H1 (cell line): Measurements from ENCODE around the gene FREM2. TPM values are rescaled to one million over a fixed set of nuclear protein-coding genes. Genes with fewer than 3 reads are reported as not detected.

ENCODE experiments used
- CTCF ChIA-PET: fragments of 300-600 bp; sonication (Branson Sonifier 250); formaldehyde crosslinking; loops from one replicate; lab custom pipeline; 2021; ENCODE audit not compliant: partially characterized antibody; lab: Charles Lee
- POLR2A ChIA-PET: fragments of 300-600 bp; sonication (Branson Sonifier 250); formaldehyde crosslinking; loops from one replicate; lab custom pipeline; 2021; ENCODE audit warnings: inconsistent platforms; ENCODE audit not compliant: partially characterized antibody; lab: Charles Lee
- DNase-seq, 2 experiments: peaks; one replicate each; pipeline versions ENCODE4 v3.0.0 to v3.0.0-alpha.2; 2010 to 2022; ENCODE audit warnings: low spot score in 2 of 2, low read depth in 1 of 2, mixed read lengths in 1 of 2
- FAIRE-seq: peaks from 2 replicates; lab custom pipeline; 2011; peaks lifted over from hg19 to GRCh38; lab: Jason Lieb, UNC
- H2AFZ ChIP-seq: 2 replicates; pipeline ENCODE4 v1.8.1; 2012; ENCODE audit warnings: low read length, inconsistent platforms
- H2AK5ac ChIP-seq: 2 replicates; pipeline ENCODE4 v1.6.1; 2013; ENCODE audit warnings: low read depth, low read length
- H2BK120ac ChIP-seq: replicated peaks from 2 replicates; pipeline ENCODE3; 2013; ENCODE audit warnings: low read depth, low read length, inconsistent platforms
- H2BK12ac ChIP-seq: 2 replicates; pipeline ENCODE4 v1.6.1; 2013; ENCODE audit warnings: low read depth, low read length
- H2BK15ac ChIP-seq: 2 replicates; pipeline ENCODE4 v1.6.1; 2013; ENCODE audit warnings: low read length
- H2BK20ac ChIP-seq: 2 replicates; pipeline ENCODE4 v1.6.1; 2013; ENCODE audit warnings: low read length
- H2BK5ac ChIP-seq: 2 replicates; pipeline ENCODE4 v1.6.1; 2013; ENCODE audit warnings: low read depth, low read length
- H3K14ac ChIP-seq: 2 replicates; pipeline ENCODE4 v1.6.1; 2013; ENCODE audit warnings: inconsistent platforms; ENCODE audit not compliant: insufficient read length
- H3K18ac ChIP-seq: 2 replicates; pipeline ENCODE4 v1.6.1; 2013; ENCODE audit warnings: low read length; ENCODE audit errors: extremely low read depth
- H3K23ac ChIP-seq: 2 replicates; pipeline ENCODE4 v1.6.1; 2013; ENCODE audit warnings: inconsistent platforms; ENCODE audit not compliant: insufficient read length
- H3K23me2 ChIP-seq: 2 replicates; pipeline ENCODE4 v1.6.1; 2013; ENCODE audit warnings: low read depth, low read length
- H3K27ac ChIP-seq: 2 replicates; pipeline ENCODE4 v1.6.1; 2011; ENCODE audit warnings: low read depth, low read length, inconsistent platforms
- H3K27me3 ChIP-seq, 4 experiments: replicated peaks in 1 of 4; 1 replicate in 1 of 4; 2 replicates in 3 of 4; pipeline versions ENCODE4 v1.6.1 to v1.8.1; 2011 to 2013; ENCODE audit warnings: low read length in 3 of 4, mild to moderate bottlenecking in 3 of 4, inconsistent platforms in 2 of 4, mixed read lengths in 2 of 4, moderate library complexity in 1 of 4; ENCODE audit not compliant: control insufficient read depth in 3 of 4, insufficient read depth in 3 of 4; ENCODE audit errors: extremely low read depth in 1 of 4
- H3K36me3 ChIP-seq, 4 experiments: 2 replicates each; pipeline versions ENCODE4 v1.6.1 to v1.8.1; 2011 to 2013; ENCODE audit warnings: mild to moderate bottlenecking in 4 of 4, low read length in 3 of 4, moderate library complexity in 2 of 4, control low read depth in 1 of 4, inconsistent platforms in 1 of 4; ENCODE audit not compliant: insufficient read depth in 4 of 4, control insufficient read depth in 2 of 4
- H3K4ac ChIP-seq: replicated peaks from 2 replicates; pipeline ENCODE3; 2013; ENCODE audit warnings: low read length, low read depth, mixed read lengths, inconsistent platforms; ENCODE audit not compliant: insufficient read length
- H3K4me1 ChIP-seq, 4 experiments: replicated peaks in 1 of 4; 1 replicate in 1 of 4; 2 replicates in 3 of 4; pipeline versions ENCODE4 v1.6.1 to v1.8.1; 2011 to 2013; ENCODE audit warnings: low read length in 3 of 4, inconsistent platforms in 2 of 4, mixed read lengths in 1 of 4; ENCODE audit not compliant: insufficient read depth in 4 of 4, control insufficient read depth in 3 of 4
- H3K4me2 ChIP-seq, 2 experiments: 2 replicates each; pipeline versions ENCODE4 v1.6.1 to v1.8.1; 2011 to 2013; ENCODE audit warnings: low read depth in 2 of 2, low read length in 2 of 2, control low read depth in 1 of 2, inconsistent platforms in 1 of 2, mild to moderate bottlenecking in 1 of 2; ENCODE audit not compliant: insufficient read depth in 1 of 2
- H3K4me3 ChIP-seq, 4 experiments: fragments of 200-600, 300-600 bp in 1 of 4; sonication (generic), shearing (Covaris generic), sonication (Bioruptor Twin) in 1 of 4; 2 replicates each; pipeline versions ENCODE4 v1.5.1 to v1.8.1; 2011 to 2016; ENCODE audit warnings: low read length in 4 of 4, low read depth in 3 of 4, control low read depth in 2 of 4, inconsistent platforms in 2 of 4, mild to moderate bottlenecking in 2 of 4, mixed read lengths in 1 of 4, moderate library complexity in 1 of 4; ENCODE audit not compliant: insufficient read depth in 2 of 4; ENCODE audit errors: extremely low read depth in 1 of 4
- H3K56ac ChIP-seq: replicated peaks from 2 replicates; pipeline ENCODE3; 2013; ENCODE audit warnings: low read depth, mild to moderate bottlenecking, mixed read lengths, low read length, inconsistent platforms; ENCODE audit not compliant: insufficient read length
- H3K79me1 ChIP-seq: 2 replicates; pipeline ENCODE4 v1.6.1; 2013; ENCODE audit warnings: low read depth, low read length, control low read depth
- H3K79me2 ChIP-seq, 2 experiments: 2 replicates each; pipeline versions ENCODE4 v1.6.1 to v1.8.1; 2012 to 2013; ENCODE audit warnings: low read length in 2 of 2, mild to moderate bottlenecking in 2 of 2, inconsistent platforms in 1 of 2; ENCODE audit not compliant: insufficient read depth in 2 of 2, control insufficient read depth in 1 of 2
- H3K9ac ChIP-seq, 4 experiments: replicated peaks in 1 of 4; 1 replicate in 1 of 4; 2 replicates in 3 of 4; pipeline versions ENCODE4 v1.6.1 to v1.8.1; 2011 to 2013; ENCODE audit warnings: low read depth in 3 of 4, low read length in 3 of 4, control low read depth in 2 of 4, mild to moderate bottlenecking in 2 of 4, moderate library complexity in 2 of 4, inconsistent platforms in 1 of 4; ENCODE audit errors: extremely low read depth in 1 of 4
- H3K9me3 ChIP-seq, 2 experiments: 2 replicates each; pipeline versions ENCODE4 v1.6.1 to v1.8.1; 2012 to 2013; ENCODE audit warnings: mild to moderate bottlenecking in 2 of 2, moderate library complexity in 2 of 2, control low read depth in 1 of 2, inconsistent platforms in 1 of 2, low read depth in 1 of 2, low read length in 1 of 2, mixed read lengths in 1 of 2; ENCODE audit not compliant: insufficient read depth in 2 of 2
- H4K20me1 ChIP-seq, 2 experiments: replicated peaks in 1 of 2; 2 replicates each; pipeline versions ENCODE3 to v1.8.1; 2011 to 2013; ENCODE audit warnings: inconsistent platforms in 2 of 2, low read length in 2 of 2, mild to moderate bottlenecking in 1 of 2; ENCODE audit not compliant: insufficient read depth in 2 of 2, control insufficient read depth in 1 of 2
- H4K5ac ChIP-seq: 2 replicates; pipeline ENCODE4 v1.6.1; 2013; ENCODE audit warnings: low read length, low read depth, mixed read lengths, inconsistent platforms; ENCODE audit not compliant: insufficient read length
- H4K8ac ChIP-seq: 2 replicates; pipeline ENCODE4 v1.8.0; 2013; ENCODE audit warnings: mild to moderate bottlenecking, moderate library complexity, low read length, inconsistent platforms; ENCODE audit not compliant: insufficient read depth; ENCODE audit errors: extremely low read depth
- H4K91ac ChIP-seq: replicated peaks from 2 replicates; pipeline ENCODE3; 2013; ENCODE audit warnings: low read length, mixed read lengths, inconsistent platforms; ENCODE audit not compliant: insufficient read length
- CREB1 ChIP-seq: IDR thresholded peaks from 2 replicates; pipeline ENCODE4 v1.6.1; 2012; ENCODE audit warnings: inconsistent platforms
- SIRT6 ChIP-seq: IDR thresholded peaks from one replicate; pipeline ENCODE4 v1.7.1; 2012; ENCODE audit warnings: low read length, inconsistent platforms
- WGBS, 2 experiments: shearing (Covaris generic) in 1 of 2; methylation state at CpG; one replicate each; pipeline versions ENCODE4 v1.1.6 to v1.1.7; 2013 to 2015; ENCODE audit warnings: low lambda C conversion rate in 2 of 2, mixed read lengths in 2 of 2, inconsistent platforms in 1 of 2, low coverage in 1 of 2, missing lambda C conversion rate in 1 of 2; ENCODE audit not compliant: insufficient replicate concordance in 2 of 2, insufficient coverage in 1 of 2, insufficient read length in 1 of 2; ENCODE audit errors: extremely low coverage in 1 of 2, missing lambda C conversion rate in 1 of 2; 5-methylcytosine and 5-hydroxymethylcytosine counted together
- polyA plus RNA-seq, 7 experiments: library from polyadenylated mRNA; depleted of rRNA in 3 of 7; stranded (reverse) in 5 of 7; unstranded in 2 of 7; fragments of >200 nt in 5 of 7; fragments of 200-250 nt in 2 of 7; gene quantifications; 1 replicate in 5 of 7; 2 replicates in 1 of 7; 4 replicates in 1 of 7; pipeline versions ENCODE4 v1.2.1 to v1.2.3, GENCODE V29; 2011 to 2013; ENCODE audit warnings: missing spikeins in 2 of 7, mixed read lengths in 2 of 7
- total RNA-seq: library from RNA; stranded (reverse); fragmentation: NEBNext Ultra II Directional; extraction: Animal tissue kit (Norgen Biotek cat#: 25700); gene quantifications from 2 replicates; pipeline ENCODE4 v1.2.1, GENCODE V29; 2021

Gene FREM2
- total and polyA plus RNA-seq, 2 of the 8 experiments (the other 6 are each of a cell fraction or from before 2014, with no cell fraction given), result 11.6 to 22.8 TPM

GRCh38 chr13:38895075-38895474 is 208.2 kb downstream of the FREM2 start:
- no peak overlapping the region for H3K27ac ChIP-seq
- no peak overlapping the region for H3K14ac ChIP-seq
- no peaks in the 10 kb centered on the region for H3K79me1 ChIP-seq
- no peak overlapping the region for H3K56ac ChIP-seq
- peaks cover 9% of the 10 kb centered on the region in 2 experiments; a peak in 1 of 4 replicates for H3K9me3 ChIP-seq
- no peak for FAIRE-seq
- no peaks in the 10 kb centered on the region for H3K4me1 ChIP-seq
- H4K20me1 ChIP-seq, result no peaks in the 10 kb centered on the region
- H2BK120ac ChIP-seq, result no peak overlapping the region
- no peaks in the 10 kb centered on the region for H3K36me3 ChIP-seq
- H2AK5ac ChIP-seq, result no peak overlapping the region
- H4K5ac ChIP-seq, result no peak overlapping the region
- H2AFZ ChIP-seq, result no peak overlapping the region
- H4K91ac ChIP-seq, result no peak overlapping the region
- no peaks in the 10 kb centered on the region for H3K23me2 ChIP-seq
- TF ChIP-seq SIRT6 (no peak), CREB1 (no peak)
- ChIA-PET CTCF (interaction anchor here (0.8 to 2.1 kb wide), 4 partner anchors 10 to 117 kb away, joined by 3 to 7 read pairs (median 5); no protein-coding TSS in a partner anchor), POLR2A (no interaction called here)
- DNase-seq, result no peak
- H2BK15ac ChIP-seq, result no peak overlapping the region
- H3K4ac ChIP-seq, result no peak overlapping the region
- no peak overlapping the region for H3K23ac ChIP-seq
- no peak overlapping the region for H3K9ac ChIP-seq
- H3K4me3 ChIP-seq, result no peak overlapping the region
- H3K79me2 ChIP-seq, result no peaks in the 10 kb centered on the region
- no peak overlapping the region for H2BK12ac ChIP-seq
- H4K8ac ChIP-seq, result no peak overlapping the region
- H3K27me3 ChIP-seq, result no peaks in the 10 kb centered on the region
- no peak overlapping the region for H3K4me2 ChIP-seq
- H2BK20ac ChIP-seq, result no peak overlapping the region
- H3K18ac ChIP-seq, result no peak overlapping the region
- no peak overlapping the region for H2BK5ac ChIP-seq
- 100% methylated on average over 1 of the region's 1 CpG; no CpG with 5 or more reads in 1 of the 2 experiments for WGBS, 2 experiments
